WI38 (cell line): ENCODE data around the gene BBS1.

Experiments
- H3K4me3 ChIP-seq: 2 replicates; pipeline ENCODE4 v1.5.1; 2011; ENCODE audit warnings: low read depth, mild to moderate bottlenecking, control low read depth, low read length
- CTCF ChIP-seq: IDR thresholded peaks from 2 replicates; pipeline ENCODE4 v1.5.1; 2012; ENCODE audit warnings: low read depth, mild to moderate bottlenecking, control low read depth, low read length

The BBS1 gene

GRCh38 chr11:66557733-66558326 lies 47.4 kb downstream of the BBS1 start:
- no peak for TF ChIP-seq CTCF

GRCh38 chr11:66559142-66559865 lies 48.9 kb downstream of the BBS1 start:
- no peak overlapping the region for H3K4me3 ChIP-seq
- TF ChIP-seq CTCF, result no peak

More at GRCh38 chr11:66557733-66558326, 47.4 kb downstream of the BBS1 start:
- H3K4me3 ChIP-seq, result no peak overlapping the region

GRCh38 chr11:66559866-66560676 lies 49.6 kb downstream of the BBS1 start:
- no peak overlapping the region for H3K4me3 ChIP-seq
- no peak for TF ChIP-seq CTCF

- no peak overlapping the region for H3K4me3 ChIP-seq
- TF ChIP-seq CTCF, result no peak
Measured at GRCh38 chr11:66561178-66561974, 50.9 kb downstream of the BBS1 start.

- H3K4me3 ChIP-seq, result no peak overlapping the region
- no peak for TF ChIP-seq CTCF
Measured at GRCh38 chr11:66561975-66562248, 51.5 kb downstream of the BBS1 start.

GRCh38 chr11:66562275-66562674 lies 51.8 kb downstream of the BBS1 start:
- no peak overlapping the region for H3K4me3 ChIP-seq
- no peak for TF ChIP-seq CTCF
